Measurements from ENCODE around the gene CREBBP.

The CREBBP gene

GRCh38 chr16:3695610-3696369, 184.7 kb downstream of the CREBBP start:
- no peak for DNase-seq (ENCODE audit: low read depth, low spot score)
- ChIA-PET POLR2A (no interaction called here), CTCF (interaction anchor here (0.9 to 1.8 kb wide), 5 partner anchors 8 to 183 kb away, joined by 3 to 5 read pairs (median 3); no protein-coding TSS in a partner anchor)
- no peak for TF ChIP-seq CTCF (IDR thresholded peaks at IDR 0.05; ENCODE audit: insufficient read depth, low read length, missing control alignments)
- no peak overlapping the region for H3K4me3 ChIP-seq (ENCODE audit: low read depth, low read length)

GRCh38 chr16:3694051-3694450, 186.5 kb downstream of the CREBBP start:
- no peak overlapping the region for H3K4me3 ChIP-seq (ENCODE audit: low read depth, low read length)
- no peak for DNase-seq (ENCODE audit: low read depth, low spot score)
- CTCF ChIA-PET: interaction anchor here (1.0 to 1.3 kb wide), 2 partner anchors 10 to 12 kb away, joined by 4 to 5 read pairs; no protein-coding TSS in a partner anchor
- POLR2A ChIA-PET: no interaction called here
- TF ChIP-seq CTCF (IDR thresholded peaks at IDR 0.05; ENCODE audit: insufficient read depth, low read length, missing control alignments): no peak

DNA sequence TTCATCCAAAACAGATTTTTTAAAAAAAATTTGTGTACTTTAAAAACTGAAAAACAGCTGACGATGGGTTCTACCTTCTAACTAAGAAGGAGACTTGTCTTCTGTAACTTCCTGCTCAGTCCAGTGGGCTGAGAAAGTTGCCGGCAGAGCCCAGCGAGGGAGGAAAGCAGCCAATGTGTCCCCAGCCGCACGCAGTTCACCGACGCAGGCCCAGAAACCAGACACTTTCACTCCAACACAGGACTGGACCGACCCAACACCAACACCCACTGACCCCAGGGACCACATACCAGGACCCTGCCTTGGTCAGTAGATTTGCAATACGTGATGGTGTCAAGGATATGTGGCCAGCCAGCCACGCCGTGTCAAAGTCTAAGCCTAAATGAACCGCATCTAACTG, 188.8 kb downstream of the CREBBP start:
- POLR2A ChIA-PET: no interaction called here
- TF ChIP-seq CTCF (IDR thresholded peaks at IDR 0.05; ENCODE audit: insufficient read depth, low read length, missing control alignments): no peak
- CTCF ChIA-PET: interaction anchor here (0.6 to 2.4 kb wide), 11 partner anchors 9 to 817 kb away, joined by 3 to 47 read pairs (median 9); partner anchors contain the start of gene TRAP1
- DNase-seq (ENCODE audit: low read depth, low spot score): no peak
- no peak overlapping the region for H3K4me3 ChIP-seq (ENCODE audit: low read depth, low read length)

DNA sequence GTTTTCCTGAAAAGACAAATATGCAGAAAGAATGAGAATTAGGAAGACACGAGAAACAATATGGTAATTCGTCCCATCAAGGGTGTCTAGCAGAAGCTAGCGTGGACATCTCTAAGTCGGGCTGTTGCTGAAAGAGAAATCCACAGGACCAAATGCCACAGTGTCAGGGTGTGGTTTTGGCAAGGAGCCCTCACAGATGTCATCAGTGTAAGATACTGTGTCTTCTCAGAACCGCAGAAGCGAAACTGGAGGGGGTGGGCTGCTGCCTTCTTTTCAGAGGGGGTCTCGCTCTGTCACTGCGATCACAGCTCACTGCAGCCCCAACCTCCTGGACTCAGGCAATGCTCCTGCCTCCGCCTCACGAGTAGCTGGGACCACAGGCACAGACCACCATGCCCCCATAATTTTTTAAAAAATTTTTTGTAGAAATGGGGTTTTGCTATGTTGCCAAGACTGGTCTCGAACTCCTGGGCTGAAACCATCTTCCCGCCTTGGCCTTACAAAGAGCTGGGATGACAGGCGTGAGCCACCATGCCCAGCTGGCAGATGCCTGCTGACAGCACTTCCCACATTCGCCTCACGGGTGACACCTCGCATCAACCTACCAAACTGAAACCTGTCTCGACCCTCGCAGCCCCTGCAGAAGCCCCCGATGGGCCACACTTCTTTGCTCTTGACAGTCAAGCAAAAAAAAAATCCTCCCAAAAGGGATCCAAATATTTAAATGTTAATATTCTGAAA, 189.4 kb downstream of the CREBBP start:
- TF ChIP-seq CTCF (IDR thresholded peaks at IDR 0.05; ENCODE audit: insufficient read depth, low read length, missing control alignments): no peak
- CTCF ChIA-PET: interaction anchor here (0.6 to 2.4 kb wide), 26 partner anchors 10 to 816 kb away, joined by 3 to 47 read pairs (median 5); partner anchors contain the start of genes SLX4 and TRAP1
- POLR2A ChIA-PET: interaction anchor here (0.5 kb wide), 1 partner anchor 596 kb away, joined by 4 read pairs; no protein-coding TSS in a partner anchor
- no peak for DNase-seq (ENCODE audit: low read depth, low spot score)
- H3K4me3 ChIP-seq (ENCODE audit: low read depth, low read length): no peak overlapping the region

- ChIA-PET POLR2A (interaction anchor here (0.5 to 0.6 kb wide), 2 partner anchors 8 to 596 kb away, joined by 3 to 4 read pairs; no protein-coding TSS in a partner anchor), CTCF (interaction anchor here (0.6 to 2.4 kb wide), 39 partner anchors 9 to 563 kb away, joined by 3 to 47 read pairs (median 5); partner anchors contain the start of genes SLX4 and TRAP1)
- H3K4me3 ChIP-seq (ENCODE audit: low read depth, low read length): peak overlapping the region; percentile 51
- DNase-seq (ENCODE audit: low read depth, low spot score): peak; percentile 72
- peak; percentile 96 for TF ChIP-seq CTCF (IDR thresholded peaks at IDR 0.05; ENCODE audit: insufficient read depth, low read length, missing control alignments)
Observed at GRCh38 chr16:3690470-3690928, 190.0 kb downstream of the CREBBP start.
